ENCODE measurements around the gene GBP3.
"Not testable (repeated sequence)": the region's sequence is repeated elsewhere in the genome, so short reads cannot be mapped to it uniquely, and the experiment has no call there.

The GBP3 gene

GRCh38 chr1:89022167-89022959 lies at the start of gene GBP3:
Gene GBP3, minus strand, starts transcription at chr1:89022866. Its CDS starts 2,145 bp downstream, at chr1:89020721.
- DNase-seq (ENCODE audit: low read depth) = no peak

DNA sequence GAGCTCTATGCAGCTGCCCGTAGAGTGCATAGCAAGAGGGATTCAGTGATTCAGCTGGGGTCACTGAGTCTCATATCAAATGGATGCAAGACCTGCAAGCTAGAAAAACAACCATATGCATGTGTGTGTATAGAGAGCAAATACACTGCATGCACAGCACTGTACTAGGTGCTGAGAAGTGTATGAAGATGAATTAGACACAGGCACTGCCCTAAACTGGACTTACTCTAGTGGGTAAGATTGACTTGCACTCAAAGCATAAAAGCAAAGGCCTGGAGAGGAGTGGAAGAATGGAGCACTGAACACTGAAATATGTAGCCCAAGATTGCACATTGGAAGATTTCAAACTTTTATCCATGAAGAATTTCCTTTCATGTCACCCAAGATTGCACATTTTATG lies 47.8 kb upstream of the GBP3 start:
- no peak for DNase-seq (ENCODE audit: low read depth)

DNA sequence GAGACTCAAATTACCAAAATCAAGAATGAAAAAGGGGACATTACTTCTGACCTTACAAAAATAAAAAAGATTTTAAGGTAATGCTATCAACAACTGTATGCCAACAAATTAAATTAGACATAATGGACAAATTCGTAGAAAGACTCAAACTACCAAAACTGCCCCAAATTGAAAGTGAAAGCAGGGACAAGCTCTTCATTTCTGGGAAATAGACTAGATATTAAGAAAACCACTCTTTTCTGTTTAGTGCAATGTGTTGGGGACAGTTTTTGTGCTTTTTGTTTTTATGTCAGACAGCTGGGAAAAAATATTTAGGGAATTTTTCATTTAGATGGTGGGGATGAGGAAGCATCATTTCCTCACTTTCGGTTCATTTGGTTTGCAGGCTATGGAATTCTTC lies 47.3 kb upstream of the GBP3 start:
- no peak for DNase-seq (ENCODE audit: low read depth)

- no peak for DNase-seq (ENCODE audit: low read depth)
These were observed 45.6 kb upstream of the GBP3 start for GRCh38 chr1:89068291-89068690.

- no peak for DNase-seq (ENCODE audit: low read depth)
These were observed 42.6 kb upstream of the GBP3 start, which contains the start of gene GBP1 for GRCh38 chr1:89065079-89065868. Gene GBP1, minus strand, starts transcription at chr1:89065208. Its CDS starts 1,974 bp downstream, at chr1:89063234.

- DNase-seq (ENCODE audit: low read depth) = no peak
These were observed 42.0 kb upstream of the GBP3 start for GRCh38 chr1:89064632-89065031.

DNA sequence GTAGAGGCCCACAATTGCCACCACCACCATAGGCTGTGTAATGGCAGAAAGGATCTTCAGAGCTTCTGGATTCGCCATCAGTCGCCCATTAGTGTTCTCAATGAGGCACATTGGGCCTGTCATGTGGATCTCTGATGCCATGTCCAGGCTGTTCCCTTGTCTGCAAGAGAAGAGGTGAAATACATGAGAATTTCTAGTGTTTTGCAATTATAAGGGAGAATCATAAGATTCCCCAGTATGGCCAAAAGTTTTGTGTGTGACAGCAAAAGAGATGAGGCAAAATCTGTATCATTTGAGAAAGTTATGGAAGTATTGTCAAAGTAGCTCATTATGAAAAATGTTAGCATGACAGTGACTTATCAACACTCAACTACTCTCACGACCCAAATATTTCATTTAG lies 40.4 kb upstream of the GBP3 start:
- DNase-seq (ENCODE audit: low read depth) = no peak

DNA sequence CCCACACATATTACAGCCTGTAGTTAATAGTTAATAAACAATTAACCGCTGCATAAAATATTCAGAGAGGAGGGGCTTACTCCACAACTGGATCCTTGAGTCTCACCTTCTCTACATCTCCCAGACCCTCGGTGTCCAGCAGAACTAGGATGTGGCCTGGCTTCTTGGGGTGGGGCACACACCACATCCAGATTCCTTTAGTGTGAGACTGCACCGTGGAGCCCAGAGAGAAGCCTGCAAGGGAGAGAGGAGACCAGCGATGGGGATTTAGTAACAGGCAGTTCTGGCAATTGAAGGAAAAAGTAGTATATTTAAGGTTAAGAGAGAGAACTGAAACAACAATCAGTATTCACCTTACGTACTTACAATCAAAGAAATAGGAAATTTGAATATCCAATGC lies 37.4 kb upstream of the GBP3 start:
- DNase-seq (ENCODE audit: low read depth) = no peak

GRCh38 chr1:89051955-89052312 lies 29.3 kb upstream of the GBP3 start:
- no peak for DNase-seq (ENCODE audit: low read depth)

DNA sequence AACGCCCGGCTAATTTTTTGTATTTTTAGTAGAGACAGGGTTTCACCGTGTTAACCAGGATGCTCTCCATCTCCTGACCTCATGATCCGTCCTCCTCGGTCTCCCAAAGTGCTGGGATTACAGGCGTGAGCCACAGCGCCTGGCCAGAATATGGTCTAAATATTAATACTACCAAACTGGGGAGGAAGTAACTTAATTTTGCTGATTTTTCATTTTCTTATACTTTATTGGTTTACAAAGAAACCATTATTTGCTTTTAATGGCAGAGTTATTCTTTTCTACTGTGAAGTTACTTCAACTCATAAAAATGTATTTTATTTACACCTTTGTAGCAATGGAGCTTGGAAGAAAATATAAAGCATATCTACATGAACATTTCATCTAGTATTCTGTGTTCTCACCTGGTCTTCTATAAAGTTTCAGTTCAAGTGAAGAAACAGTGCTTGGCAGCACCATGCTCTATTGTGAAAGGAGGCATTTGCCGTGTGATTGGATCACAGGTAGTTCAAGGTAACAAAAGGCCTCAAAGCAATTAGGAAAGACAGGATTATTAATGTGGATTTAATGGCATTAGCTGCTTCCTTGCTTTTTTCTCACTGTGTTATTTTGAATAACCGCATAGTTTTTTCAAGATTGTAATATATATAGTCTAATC lies 28.8 kb upstream of the GBP3 start:
- DNase-seq (ENCODE audit: low read depth) = no peak

- no peak for DNase-seq (ENCODE audit: low read depth)
These were observed 28.0 kb upstream of the GBP3 start for GRCh38 chr1:89050649-89051033.

DNA sequence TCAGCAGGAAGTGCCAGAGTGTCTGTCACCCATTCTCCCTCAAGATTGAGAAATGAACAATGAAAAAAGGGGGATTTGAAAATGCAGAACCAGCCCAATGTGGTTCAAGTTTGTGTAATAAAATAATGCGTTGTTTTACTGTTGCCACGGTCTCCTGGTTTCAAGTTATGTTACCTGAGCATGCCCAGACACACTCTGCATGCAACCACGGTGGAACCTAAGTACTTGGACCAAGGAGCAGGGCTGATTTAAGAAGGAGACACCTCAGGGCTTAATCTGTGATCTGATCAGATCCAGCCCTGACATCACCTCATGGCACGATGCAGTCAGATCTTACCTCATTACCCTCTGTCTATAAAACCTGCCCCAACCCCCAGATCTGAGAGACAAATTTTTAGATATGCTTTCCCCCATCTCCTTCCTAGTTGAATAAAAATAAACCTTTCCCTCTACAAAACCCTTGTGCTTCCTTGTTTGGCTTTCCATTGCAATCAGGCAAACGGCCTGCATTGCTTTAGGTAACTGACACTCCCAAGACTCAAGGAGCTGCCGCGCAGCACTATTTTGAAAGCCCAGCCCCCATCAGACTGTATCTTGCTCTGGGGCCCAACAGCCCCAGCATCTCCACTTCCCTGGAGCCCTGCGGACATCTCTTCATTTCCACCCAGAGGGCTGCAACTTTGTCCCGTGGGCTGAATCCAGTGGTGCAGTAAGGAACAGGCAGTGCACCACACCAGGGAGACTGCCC lies 27.4 kb upstream of the GBP3 start:
- DNase-seq (ENCODE audit: low read depth) = not testable (repeated sequence)

GRCh38 chr1:89049187-89049586 lies 26.5 kb upstream of the GBP3 start:
- DNase-seq (ENCODE audit: low read depth) = not testable (repeated sequence)

DNA sequence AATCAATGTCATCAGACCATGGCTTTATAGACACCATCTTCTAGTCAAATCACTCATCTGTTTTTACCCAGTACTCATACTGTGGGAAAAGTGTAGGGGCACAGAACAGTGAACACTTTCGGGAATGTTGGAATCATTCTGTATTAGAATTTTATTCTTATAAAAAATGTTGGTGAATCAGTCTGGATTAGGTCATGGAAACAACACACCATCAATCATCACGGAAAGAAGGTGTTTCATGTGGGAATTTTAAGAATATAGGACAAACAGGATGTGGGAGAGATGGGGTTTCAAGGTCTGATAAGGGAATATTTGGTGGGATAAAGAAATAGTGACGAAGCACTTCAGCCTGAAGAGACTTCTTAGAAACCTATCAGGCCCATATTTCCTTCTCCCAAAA lies 25.1 kb upstream of the GBP3 start:
- no peak for DNase-seq (ENCODE audit: low read depth)

- DNase-seq (ENCODE audit: low read depth) = not testable (repeated sequence)
These were observed 23.9 kb upstream of the GBP3 start for GRCh38 chr1:89046318-89047183.

DNA sequence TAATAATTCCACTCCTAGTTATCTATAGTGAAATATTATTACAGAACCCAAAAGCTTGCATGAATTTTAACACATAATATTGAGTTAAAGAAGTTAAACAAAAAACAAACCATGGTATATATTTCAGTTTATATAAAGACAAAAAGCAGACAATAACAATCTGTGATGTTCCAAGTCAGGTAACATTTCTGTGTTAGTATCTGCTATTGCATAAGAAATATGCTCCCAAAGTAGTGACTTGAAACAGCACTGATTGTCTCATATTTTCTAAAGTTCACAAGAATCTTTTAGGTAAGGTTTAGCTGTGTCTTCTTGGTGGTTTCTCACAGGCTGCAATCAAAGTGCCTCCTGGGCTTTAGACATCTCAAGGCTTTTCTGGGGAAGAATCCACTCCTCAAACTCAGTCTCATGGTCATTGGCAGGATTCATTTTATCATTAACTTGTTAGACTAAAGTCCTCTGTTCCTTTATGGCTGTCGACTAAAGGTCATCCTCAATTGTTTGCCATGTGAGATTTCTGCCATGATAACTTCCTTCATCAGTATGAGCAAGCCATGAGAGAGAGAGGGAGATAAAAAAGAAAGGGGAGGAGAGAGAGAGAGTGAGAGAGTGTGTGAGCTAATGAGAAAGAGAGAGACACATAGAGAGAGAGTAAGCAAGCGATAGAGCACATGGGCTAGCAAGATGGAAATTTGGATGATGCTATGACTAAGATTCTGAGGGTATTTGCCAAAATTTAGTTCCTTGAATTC lies 22.5 kb upstream of the GBP3 start:
- DNase-seq (ENCODE audit: low read depth) = no peak

DNA sequence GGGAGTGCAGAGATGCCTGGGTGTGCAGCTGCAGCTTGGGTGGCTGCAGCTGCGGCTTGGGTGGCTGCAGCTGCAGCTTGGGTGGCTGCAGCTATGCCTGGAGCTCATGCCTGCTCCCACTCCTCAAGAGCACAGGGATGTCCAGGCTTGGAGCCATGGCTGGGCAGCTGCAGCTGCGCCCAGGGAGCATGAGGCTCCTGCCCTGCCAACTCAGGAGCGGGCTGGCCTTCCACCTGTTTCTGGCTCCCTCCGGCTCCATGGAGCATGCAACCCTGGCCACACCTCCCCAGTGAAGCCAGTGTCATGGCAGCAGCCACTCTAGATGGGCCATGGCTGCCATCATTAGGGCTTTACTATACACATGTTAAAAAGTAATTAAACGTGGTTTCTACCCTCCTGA lies 21.3 kb upstream of the GBP3 start:
- no peak for DNase-seq (ENCODE audit: low read depth)

DNA sequence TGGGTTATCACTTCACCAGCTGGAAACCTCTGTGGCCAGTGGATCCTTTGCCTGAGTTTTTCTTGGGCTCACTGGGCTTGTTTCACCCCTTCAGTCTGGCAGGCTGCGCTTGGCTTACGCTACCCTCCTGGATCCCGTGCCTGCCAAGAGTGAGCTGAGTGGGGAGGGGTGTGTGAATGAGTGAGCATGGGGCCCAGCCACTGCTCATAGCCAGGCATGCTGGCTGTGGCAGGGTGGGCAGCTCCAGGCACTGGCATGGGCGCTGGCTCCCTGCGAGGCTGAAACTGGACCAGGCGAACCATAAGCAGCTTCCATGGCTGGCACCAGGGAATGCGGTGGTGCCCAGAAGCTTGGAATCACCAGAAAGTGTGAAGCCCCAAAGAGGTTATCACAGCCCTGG lies 19.8 kb upstream of the GBP3 start:
- no peak for DNase-seq (ENCODE audit: low read depth)

DNA sequence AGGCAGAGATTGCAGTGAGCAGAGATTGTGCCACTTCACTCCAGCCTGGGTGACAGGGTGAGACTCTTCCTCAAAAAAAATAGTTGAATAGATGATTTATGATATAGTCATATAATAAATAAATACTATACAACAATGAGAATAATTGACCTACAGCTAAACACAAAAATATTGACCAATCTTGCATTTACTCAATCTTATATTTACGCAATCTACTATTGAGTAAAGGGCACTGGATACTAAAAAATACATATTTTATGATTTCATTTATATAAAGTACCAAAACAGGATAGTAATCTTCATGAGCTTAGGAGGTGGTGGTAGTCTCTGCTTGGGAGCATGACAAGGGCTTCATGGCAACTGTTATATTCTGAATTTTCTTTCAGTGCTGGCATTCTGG lies 19.1 kb upstream of the GBP3 start:
- DNase-seq (ENCODE audit: low read depth) = no peak

- no peak for DNase-seq (ENCODE audit: low read depth)
These were observed 18.5 kb upstream of the GBP3 start for GRCh38 chr1:89041119-89041641.

Data from stimulated activated CD8-positive, alpha-beta memory T cell treated with anti-CD3 and anti-CD28 coated beads, Interleukin-12 subunit alpha, Interleukin-12 subunit beta, amount 100 ng/mL, for 1 hour (primary cell).